ENCODE measurements around the gene GALM. TPM values are rescaled to one million over a fixed set of nuclear protein-coding genes. Genes with fewer than 3 reads are reported as not detected.

The GALM gene
- total RNA-seq, 1 experiment from 2014 or later = 20.5 TPM

- H3K4me3 ChIP-seq (ENCODE audit: low read depth in 2 of 2, low read length in 2 of 2) = no peak overlapping the region
- H3K36me3 ChIP-seq (ENCODE audit: control insufficient read depth, insufficient read depth, low read length) = no peaks in the 10 kb centered on the region
- in situ Hi-C loops (cut with HindIII; ENCODE audit: low pct_unique_long_range_greater_than_20kb, low sequenced_read_pairs) = no loop called here
- no peaks in the 10 kb centered on the region for H3K9me3 ChIP-seq (ENCODE audit: control insufficient read depth, insufficient read depth, low read depth, low read length)
- no peak overlapping the region for H3K27ac ChIP-seq (ENCODE audit: low read length)
- intact Hi-C loops (cut with micrococcal nuclease; ENCODE audit: unreplicated experiment) = no loop called here
- peaks cover 5% of the 10 kb centered on the region; the same call in 1 of the 2 replicates for H3K4me1 ChIP-seq (ENCODE audit: control insufficient read depth, insufficient read depth, low read length)
- no peak for ATAC-seq
- H3K27me3 ChIP-seq (ENCODE audit: control insufficient read depth, insufficient read depth, low read length) = no peaks in the 10 kb centered on the region
- DNase-seq (ENCODE audit: low read depth, low spot score) = no peak
- POLR2A ChIA-PET = no interaction called here
- no peak for TF ChIP-seq CTCF (IDR thresholded peaks at IDR 0.05)
- TF ChIP-seq POLR2AphosphoS5 (IDR thresholded peaks at IDR 0.05; ENCODE audit: low read depth, low read length) = no peak
- no peak for TF ChIP-seq REST (IDR thresholded peaks at IDR 0.05; ENCODE audit: insufficient read depth in 1 of 2, low read depth in 2 of 2, low read length in 1 of 2)
- TF ChIP-seq TCF7L2 (IDR thresholded peaks at IDR 0.05; ENCODE audit: low read depth, low read length) = no peak
- TF ChIP-seq SIN3A (IDR thresholded peaks at IDR 0.05; ENCODE audit: borderline replicate concordance, insufficient read depth, low read depth, low read length) = no peak
- CTCF ChIA-PET = no interaction called here
- BruUV-seq (replicated peaks) = no TSS peak
Observed at GRCh38 chr2:38631976-38632375, 33.9 kb upstream of the GALM start.

- H3K9me3 ChIP-seq (ENCODE audit: control insufficient read depth, insufficient read depth, low read depth, low read length) = no peaks in the 10 kb centered on the region
Observed at GRCh38 chr2:38632980-38633379, 32.9 kb upstream of the GALM start.

More at GRCh38 chr2:38632980-38633379, 32.9 kb upstream of the GALM start:
- H3K27ac ChIP-seq (ENCODE audit: low read length) = no peak overlapping the region
- no peak for TF ChIP-seq REST (IDR thresholded peaks at IDR 0.05; ENCODE audit: insufficient read depth in 1 of 2, low read depth in 2 of 2, low read length in 1 of 2)
- no peak for TF ChIP-seq SIN3A (IDR thresholded peaks at IDR 0.05; ENCODE audit: borderline replicate concordance, insufficient read depth, low read depth, low read length)
- no peak for TF ChIP-seq POLR2AphosphoS5 (IDR thresholded peaks at IDR 0.05; ENCODE audit: low read depth, low read length)
- no peak for TF ChIP-seq TCF7L2 (IDR thresholded peaks at IDR 0.05; ENCODE audit: low read depth, low read length)
- no peak for TF ChIP-seq CTCF (IDR thresholded peaks at IDR 0.05)
- no peaks in the 10 kb centered on the region for H3K36me3 ChIP-seq (ENCODE audit: control insufficient read depth, insufficient read depth, low read length)
- POLR2A ChIA-PET = interaction anchor here (0.6 to 0.7 kb wide), 2 partner anchors 26 to 35 kb away, joined by 3 to 7 read pairs; no protein-coding TSS in a partner anchor
- peaks cover 5% of the 10 kb centered on the region; the same call in 1 of the 2 replicates for H3K4me1 ChIP-seq (ENCODE audit: control insufficient read depth, insufficient read depth, low read length)
- H3K27me3 ChIP-seq (ENCODE audit: control insufficient read depth, insufficient read depth, low read length) = no peaks in the 10 kb centered on the region
- BruUV-seq (replicated peaks) = no TSS peak
- ATAC-seq (no peak), DNase-seq (ENCODE audit: low read depth, low spot score) (no peak)
- no peak overlapping the region for H3K4me3 ChIP-seq (ENCODE audit: low read depth in 2 of 2, low read length in 2 of 2)
- in situ Hi-C loops (cut with HindIII; ENCODE audit: low pct_unique_long_range_greater_than_20kb, low sequenced_read_pairs) (no loop called here), intact Hi-C loops (cut with micrococcal nuclease; ENCODE audit: unreplicated experiment) (no loop called here)
- CTCF ChIA-PET = no interaction called here
